OCI-LY3 (cell line): Measurements from ENCODE around the gene RPP14.

Experiments used
- CTCF ChIP-seq: fragments of 200-600, 300-600 bp; sonication (generic); IDR thresholded peaks from 2 replicates; pipeline ENCODE4 v1.5.1; 2014; ENCODE audit warnings: antibody characterized with exemption, low read length, low read depth
- EZH2phosphoT487 ChIP-seq: fragments of 200-600 bp; shearing (Covaris generic); IDR thresholded peaks from 2 replicates; pipeline ENCODE4 v1.6.1; 2018; ENCODE audit warnings: antibody characterized with exemption, mixed run types, low read depth

GRCh38 chr3:58260261-58260731, 45.7 kb upstream of the RPP14 start:
- TF ChIP-seq CTCF (no peak), EZH2phosphoT487 (no peak)
